Transverse colon (tissue), 3 donors: Measurements from ENCODE around the gene PYGO2.

Experiments used
- EP300 ChIP-seq: sonication (generic); formaldehyde crosslinking; IDR thresholded peaks from one replicate; pipeline ENCODE4 v1.6.1; 2017; ENCODE audit warnings: antibody characterized with exemption, low read depth
- POLR2A ChIP-seq: fragments of 450-650 bp; IDR thresholded peaks from one replicate; pipeline ENCODE4 v1.6.1; 2016; ENCODE audit warnings: antibody characterized with exemption, mild to moderate bottlenecking, moderate library complexity
- TF ChIP-seq, protein P1 (sequence below), 5 experiments: fragments of 200-600 bp in 3 of 5; fragments of 450-650 bp in 2 of 5; sonication (generic) in 3 of 5; IDR thresholded peaks; 1 replicate in 2 of 5; 2 replicates in 3 of 5; pipeline ENCODE4 v1.5.1; 2016 to 2017; ENCODE audit warnings: antibody characterized with exemption in 5 of 5, inconsistent platforms in 3 of 5, mild to moderate bottlenecking in 2 of 5, moderate library complexity in 1 of 5

DNA sequence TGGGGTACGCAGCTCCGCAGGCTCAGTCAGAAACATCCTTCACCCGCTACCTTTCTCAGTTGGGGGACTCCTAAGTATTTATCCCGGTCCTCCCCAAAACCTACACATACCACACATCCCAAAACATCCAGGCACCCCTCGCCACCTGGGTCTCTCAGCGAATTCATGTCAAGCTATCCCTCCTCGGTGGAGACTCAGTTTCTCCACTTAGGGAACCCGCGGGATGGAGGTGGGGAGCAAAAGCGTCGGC, 39.8 kb upstream of the PYGO2 start:
- TF ChIP-seq EP300 (no peak), POLR2A (no peak)
- TF ChIP-seq, protein P1, sequence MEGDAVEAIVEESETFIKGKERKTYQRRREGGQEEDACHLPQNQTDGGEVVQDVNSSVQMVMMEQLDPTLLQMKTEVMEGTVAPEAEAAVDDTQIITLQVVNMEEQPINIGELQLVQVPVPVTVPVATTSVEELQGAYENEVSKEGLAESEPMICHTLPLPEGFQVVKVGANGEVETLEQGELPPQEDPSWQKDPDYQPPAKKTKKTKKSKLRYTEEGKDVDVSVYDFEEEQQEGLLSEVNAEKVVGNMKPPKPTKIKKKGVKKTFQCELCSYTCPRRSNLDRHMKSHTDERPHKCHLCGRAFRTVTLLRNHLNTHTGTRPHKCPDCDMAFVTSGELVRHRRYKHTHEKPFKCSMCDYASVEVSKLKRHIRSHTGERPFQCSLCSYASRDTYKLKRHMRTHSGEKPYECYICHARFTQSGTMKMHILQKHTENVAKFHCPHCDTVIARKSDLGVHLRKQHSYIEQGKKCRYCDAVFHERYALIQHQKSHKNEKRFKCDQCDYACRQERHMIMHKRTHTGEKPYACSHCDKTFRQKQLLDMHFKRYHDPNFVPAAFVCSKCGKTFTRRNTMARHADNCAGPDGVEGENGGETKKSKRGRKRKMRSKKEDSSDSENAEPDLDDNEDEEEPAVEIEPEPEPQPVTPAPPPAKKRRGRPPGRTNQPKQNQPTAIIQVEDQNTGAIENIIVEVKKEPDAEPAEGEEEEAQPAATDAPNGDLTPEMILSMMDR (IDR thresholded peaks at IDR 0.05) = no peak
